Measurements from ENCODE around the gene RBM33.

The RBM33 gene

DNA sequence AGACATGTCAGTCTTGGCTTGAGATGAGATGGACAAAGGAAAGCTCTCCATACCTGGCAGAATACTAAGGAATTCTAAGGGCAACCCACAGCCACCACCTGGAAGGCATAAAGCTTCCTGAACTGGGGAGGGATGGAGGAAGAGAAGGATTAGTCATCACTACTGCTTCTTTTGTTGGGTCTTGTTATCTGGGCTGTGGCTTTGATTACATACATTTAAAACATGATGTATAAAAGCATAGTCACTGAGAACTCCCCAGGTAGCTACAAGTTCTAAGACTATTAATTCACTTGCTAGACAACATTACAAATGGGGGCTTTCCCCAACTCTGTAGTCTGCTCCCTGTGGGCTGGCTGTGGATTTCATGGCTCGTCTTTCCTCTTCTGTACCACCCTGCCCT is 58.2 kb downstream of the RBM33 start:
- peaks cover 9% of the 10 kb centered on the region; the same call in 1 of the 2 replicates for H4K20me1 ChIP-seq (ENCODE audit: insufficient read depth)
- no peak overlapping the region for H3K9ac ChIP-seq
- H3K4me1 ChIP-seq (ENCODE audit: low read depth, poor library complexity, severe bottlenecking), result peaks cover 3% of the 10 kb centered on the region
- no peak overlapping the region for H2AFZ ChIP-seq (ENCODE audit: low read depth)
- no peaks in the 10 kb centered on the region for H3K27me3 ChIP-seq (ENCODE audit: insufficient read depth, low read depth)
- H3K36me3 ChIP-seq (ENCODE audit: insufficient read depth), result peaks cover 13% of the 10 kb centered on the region; the same call in 1 of the 2 replicates
- H3K4me2 ChIP-seq, result no peak overlapping the region
- no peak overlapping the region for H3K4me3 ChIP-seq (IDR thresholded peaks at IDR 0.05; ENCODE audit: insufficient read depth, low read depth, low read length)
- H3K79me2 ChIP-seq (ENCODE audit: insufficient read depth, low read depth), result peaks cover 30% of the 10 kb centered on the region; the same call in 1 of the 2 replicates
- no peak overlapping the region for H3K27ac ChIP-seq
- TF ChIP-seq, protein P1, sequence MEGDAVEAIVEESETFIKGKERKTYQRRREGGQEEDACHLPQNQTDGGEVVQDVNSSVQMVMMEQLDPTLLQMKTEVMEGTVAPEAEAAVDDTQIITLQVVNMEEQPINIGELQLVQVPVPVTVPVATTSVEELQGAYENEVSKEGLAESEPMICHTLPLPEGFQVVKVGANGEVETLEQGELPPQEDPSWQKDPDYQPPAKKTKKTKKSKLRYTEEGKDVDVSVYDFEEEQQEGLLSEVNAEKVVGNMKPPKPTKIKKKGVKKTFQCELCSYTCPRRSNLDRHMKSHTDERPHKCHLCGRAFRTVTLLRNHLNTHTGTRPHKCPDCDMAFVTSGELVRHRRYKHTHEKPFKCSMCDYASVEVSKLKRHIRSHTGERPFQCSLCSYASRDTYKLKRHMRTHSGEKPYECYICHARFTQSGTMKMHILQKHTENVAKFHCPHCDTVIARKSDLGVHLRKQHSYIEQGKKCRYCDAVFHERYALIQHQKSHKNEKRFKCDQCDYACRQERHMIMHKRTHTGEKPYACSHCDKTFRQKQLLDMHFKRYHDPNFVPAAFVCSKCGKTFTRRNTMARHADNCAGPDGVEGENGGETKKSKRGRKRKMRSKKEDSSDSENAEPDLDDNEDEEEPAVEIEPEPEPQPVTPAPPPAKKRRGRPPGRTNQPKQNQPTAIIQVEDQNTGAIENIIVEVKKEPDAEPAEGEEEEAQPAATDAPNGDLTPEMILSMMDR (conservative IDR thresholded peaks at IDR 0.05; ENCODE audit: low read depth, low read length), result no peak

DNA sequence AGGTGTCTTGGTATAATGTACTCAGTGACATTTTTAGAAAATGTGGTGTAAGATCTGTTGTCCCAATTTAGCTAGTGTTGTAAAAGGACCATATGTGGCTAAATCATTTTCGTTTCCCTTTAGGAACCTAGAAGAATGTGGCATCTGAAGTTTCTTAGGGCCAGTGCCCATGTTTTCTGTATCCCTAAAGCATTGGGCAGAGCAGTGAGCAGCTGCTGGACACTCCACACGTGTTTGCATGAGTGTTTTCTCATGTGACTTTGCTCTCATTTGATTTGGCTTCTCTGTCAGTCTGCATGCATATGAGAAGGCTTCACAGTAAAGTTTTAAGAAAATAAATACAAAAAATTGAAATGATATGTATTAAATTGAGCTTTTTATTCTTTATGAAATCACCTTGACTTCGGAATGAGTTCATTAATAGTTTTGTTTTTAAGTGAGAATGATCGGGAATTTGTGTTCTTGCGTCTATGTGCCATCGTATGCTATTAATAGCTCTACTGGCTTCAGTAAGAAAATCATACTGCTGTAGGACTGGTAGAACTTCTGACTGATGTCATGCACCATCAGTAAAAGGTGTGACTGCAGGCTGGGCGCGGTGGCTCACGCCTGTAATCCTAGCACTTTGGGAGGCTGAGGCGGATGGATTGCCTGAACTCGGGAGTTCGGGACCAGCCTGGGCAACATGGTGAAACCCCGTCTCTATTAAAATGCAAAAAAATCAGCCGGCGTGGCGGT is 61.3 kb downstream of the RBM33 start:
- Histone ChIP-seq H3K4me3 (IDR thresholded peaks at IDR 0.05; ENCODE audit: insufficient read depth, low read depth, low read length) (no peak overlapping the region), H3K9ac (no peak overlapping the region), H3K4me2 (no peak overlapping the region), H3K27ac (no peak overlapping the region), H2AFZ (ENCODE audit: low read depth) (no peak overlapping the region), H3K79me2 (ENCODE audit: insufficient read depth, low read depth) (peaks cover 18% of the 10 kb centered on the region; the same call in 1 of the 2 replicates), H3K36me3 (ENCODE audit: insufficient read depth) (peaks cover 16% of the 10 kb centered on the region; the same call in 1 of the 2 replicates), H3K4me1 (ENCODE audit: low read depth, poor library complexity, severe bottlenecking) (peaks cover 3% of the 10 kb centered on the region), H3K27me3 (ENCODE audit: insufficient read depth, low read depth) (no peaks in the 10 kb centered on the region), H4K20me1 (ENCODE audit: insufficient read depth) (peaks cover 5% of the 10 kb centered on the region; the same call in 1 of the 2 replicates)
- TF ChIP-seq, protein P1 (conservative IDR thresholded peaks at IDR 0.05; ENCODE audit: low read depth, low read length), result no peak

DNA sequence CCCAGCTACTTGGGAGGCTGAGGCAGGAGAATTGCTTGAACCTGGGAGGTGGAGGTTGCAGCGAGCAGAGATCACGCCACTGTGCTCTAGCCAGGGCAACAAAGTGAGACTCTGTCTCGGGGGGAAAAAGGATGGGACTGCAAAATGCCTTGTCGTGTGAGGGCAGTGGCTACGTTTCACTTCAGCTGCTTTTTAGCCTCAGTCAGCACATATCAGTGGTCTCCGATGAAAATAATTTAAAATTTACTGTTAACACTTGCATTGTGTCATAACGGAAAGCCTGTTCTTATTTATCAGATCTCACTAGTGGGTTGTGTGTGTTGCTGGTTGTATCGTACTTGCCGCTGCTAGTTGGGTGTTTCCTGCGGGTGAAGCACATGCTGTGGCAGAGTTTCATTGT is 61.9 kb downstream of the RBM33 start:
- Histone ChIP-seq H3K9ac (no peak overlapping the region), H3K4me3 (IDR thresholded peaks at IDR 0.05; ENCODE audit: insufficient read depth, low read depth, low read length) (no peak overlapping the region), H2AFZ (ENCODE audit: low read depth) (no peak overlapping the region), H3K36me3 (ENCODE audit: insufficient read depth) (peaks cover 12% of the 10 kb centered on the region; the same call in 1 of the 2 replicates), H3K27ac (no peak overlapping the region), H3K27me3 (ENCODE audit: insufficient read depth, low read depth) (no peaks in the 10 kb centered on the region), H3K4me1 (ENCODE audit: low read depth, poor library complexity, severe bottlenecking) (peaks cover 3% of the 10 kb centered on the region), H3K79me2 (ENCODE audit: insufficient read depth, low read depth) (peaks cover 22% of the 10 kb centered on the region; the same call in 1 of the 2 replicates), H3K4me2 (no peak overlapping the region), H4K20me1 (ENCODE audit: insufficient read depth) (peaks cover 5% of the 10 kb centered on the region; the same call in 1 of the 2 replicates)
- TF ChIP-seq, protein P1 (conservative IDR thresholded peaks at IDR 0.05; ENCODE audit: low read depth, low read length), result no peak

DNA sequence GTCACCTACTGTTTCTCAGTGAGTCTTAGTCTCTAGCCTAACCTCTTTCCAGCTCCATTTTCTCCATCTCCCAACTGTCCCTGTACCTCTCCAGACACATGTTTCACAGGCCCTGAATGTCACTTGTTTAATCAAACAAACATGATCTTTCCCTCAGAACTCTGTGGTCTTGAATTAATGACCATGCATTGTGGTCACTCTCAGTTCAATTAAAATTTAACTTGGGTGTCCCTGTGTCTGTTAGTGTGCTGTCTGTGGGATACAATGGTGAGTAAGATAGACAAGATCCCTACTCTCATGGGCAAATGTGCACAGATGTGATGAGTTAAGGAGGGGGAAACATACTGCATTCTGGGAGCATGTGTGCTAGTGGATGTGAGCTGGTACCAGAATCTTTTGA is 65.0 kb downstream of the RBM33 start:
- no peak overlapping the region for H3K4me3 ChIP-seq (IDR thresholded peaks at IDR 0.05; ENCODE audit: insufficient read depth, low read depth, low read length)
- no peaks in the 10 kb centered on the region for H3K4me1 ChIP-seq (ENCODE audit: low read depth, poor library complexity, severe bottlenecking)
- no peak overlapping the region for H3K9ac ChIP-seq
- H4K20me1 ChIP-seq (ENCODE audit: insufficient read depth), result peaks cover 5% of the 10 kb centered on the region; the same call in 1 of the 2 replicates
- H3K4me2 ChIP-seq, result no peak overlapping the region
- peaks cover 13% of the 10 kb centered on the region; the same call in 1 of the 2 replicates for H3K36me3 ChIP-seq (ENCODE audit: insufficient read depth)
- no peaks in the 10 kb centered on the region for H3K27me3 ChIP-seq (ENCODE audit: insufficient read depth, low read depth)
- no peak overlapping the region for H3K27ac ChIP-seq
- H2AFZ ChIP-seq (ENCODE audit: low read depth), result no peak overlapping the region
- TF ChIP-seq, protein P1 (conservative IDR thresholded peaks at IDR 0.05; ENCODE audit: low read depth, low read length), result no peak
- peaks cover 23% of the 10 kb centered on the region; the same call in 1 of the 2 replicates for H3K79me2 ChIP-seq (ENCODE audit: insufficient read depth, low read depth)

All from KMS-11 (cell line).